Measurements from ENCODE around the gene PKD2L1. TPM values are rescaled to one million over a fixed set of nuclear protein-coding genes. Genes with fewer than 3 reads are reported as not detected.

The PKD2L1 gene
- total and polyA plus RNA-seq, 10 of the 15 experiments (the other 5 are each of a cell fraction or from before 2014, with no cell fraction given) = 0.05 to 0.17 (median 0.08) TPM; not detected in 6

GRCh38 chr10:100327007-100327717 lies 2.9 kb downstream of the PKD2L1 start (continued):
- TF ChIP-seq PML (IDR thresholded peaks at IDR 0.05; ENCODE audit: low read length) (0 out of 2 replicates have a peak, but pooled peaks have one; percentile 14), BMI1 (IDR thresholded peaks at IDR 0.05; ENCODE audit: borderline replicate concordance) (no peak), EGR1 (IDR thresholded peaks at IDR 0.05; ENCODE audit: borderline replicate concordance in 1 of 2, low read depth in 2 of 2, low read length in 2 of 2) (no peak), SMC3 (IDR thresholded peaks at IDR 0.05; ENCODE audit: borderline replicate concordance, low read length) (no peak; the same call in 1 of the 2 replicates), SUPT20H (IDR thresholded peaks at IDR 0.05; ENCODE audit: borderline replicate concordance, control insufficient read depth, low read depth, low read length) (no peak), GABPA (IDR thresholded peaks at IDR 0.05; ENCODE audit: low read depth) (no peak), TCF12 (IDR thresholded peaks at IDR 0.05; ENCODE audit: low read depth, low read length) (no peak), POLR2A (IDR thresholded peaks at IDR 0.05; ENCODE audit: low read depth, low read length) (peak; percentile 19; the same call in 1 of the 2 replicates), CBX5 (IDR thresholded peaks at IDR 0.05; ENCODE audit: low read depth) (0 out of 2 replicates have a peak, but pooled peaks have one; percentile 45), NFYB (IDR thresholded peaks at IDR 0.05; ENCODE audit: insufficient read depth, low read depth, low read length) (peak; percentile 69), IRF5 (IDR thresholded peaks at IDR 0.05; ENCODE audit: borderline replicate concordance) (no peak), SPI1 (IDR thresholded peaks at IDR 0.05; ENCODE audit: borderline replicate concordance, insufficient read depth, low read depth, low read length) (peak; percentile 93), BHLHE40 (IDR thresholded peaks at IDR 0.05; ENCODE audit: borderline replicate concordance in 1 of 2, low read depth in 2 of 2, low read length in 1 of 2) (peak; percentile 44 to 46; a peak in 1 of 4 replicates), ETV6 (conservative IDR thresholded peaks at IDR 0.05 in 1 of 2, IDR thresholded peaks at IDR 0.05 in 1 of 2; ENCODE audit: borderline replicate concordance in 1 of 2, low read depth in 1 of 2) (peak in 1 of 2 experiments; percentile 55; a peak in 1 of 4 replicates), ATF2 (IDR thresholded peaks at IDR 0.05; ENCODE audit: low read length) (peak; percentile 41; the same call in 1 of the 2 replicates), NR2F1 (conservative IDR thresholded peaks at IDR 0.05) (no peak), CTCF (IDR thresholded peaks at IDR 0.05 in 2 of 3, conservative IDR thresholded peaks at IDR 0.05 in 1 of 3; ENCODE audit: control insufficient read depth in 2 of 3, extremely low read depth in 1 of 3, insufficient read depth in 1 of 3, low read depth in 3 of 3, low read length in 3 of 3) (no peak), PRDM15 (CRISPR knock-in tag; IDR thresholded peaks at IDR 0.05) (no peak), MXI1 (IDR thresholded peaks at IDR 0.05; ENCODE audit: low read depth, low read length) (peak; percentile 71)
